A549 (cell line): ENCODE results near the gene CACNA1C.

ENCODE experiments used
- ATOH8 ChIP-seq: fragments of 250-450 bp; sonication (Bioruptor Pico); IDR thresholded peaks from 2 replicates; pipeline ENCODE4 v1.5.0; 2020; ENCODE audit warnings: low read depth, mild to moderate bottlenecking, moderate library complexity
- BHLHE40 ChIP-seq: IDR thresholded peaks from 2 replicates; pipeline ENCODE4 v1.6.1; 2012; ENCODE audit warnings: low read depth, low read length, inconsistent platforms
- CBX8 ChIP-seq: fragments of 200-600 bp; sonication (generic); IDR thresholded peaks from 2 replicates; pipeline ENCODE4 v1.6.1; 2016
- CHD2 ChIP-seq: fragments of 150-350 bp; IDR thresholded peaks from 2 replicates; pipeline ENCODE4 v1.6.1; 2014; ENCODE audit warnings: low read length; ENCODE audit not compliant: partially characterized antibody
- CTCF ChIP-seq: fragments of >200 bp; sonication (Bioruptor Twin); formaldehyde crosslinking; IDR thresholded peaks from 3 replicates; pipeline ENCODE4 v1.5.1; 2016
- E2F6 ChIP-seq: IDR thresholded peaks from 2 replicates; pipeline ENCODE4 v1.6.1; 2012; ENCODE audit warnings: low read depth, borderline replicate concordance
- ELK1 ChIP-seq: fragments of 150-350 bp; IDR thresholded peaks from 2 replicates; pipeline ENCODE4 v1.6.1; 2014; ENCODE audit warnings: low read depth, mild to moderate bottlenecking, low read length
- JUN ChIP-seq, 2 experiments: fragments of >200 bp; sonication (Bioruptor Twin); formaldehyde crosslinking; IDR thresholded peaks; 2 replicates in 1 of 2; 3 replicates in 1 of 2; pipeline ENCODE4 v1.6.1; 2016 to 2017
- KDM1A ChIP-seq: fragments of 200-600 bp; sonication (generic); IDR thresholded peaks from 2 replicates; pipeline ENCODE4 v1.6.1; 2016; ENCODE audit warnings: low read depth, mild to moderate bottlenecking
- MYC ChIP-seq: IDR thresholded peaks from 2 replicates; pipeline ENCODE4 v1.6.1; 2012; ENCODE audit warnings: mild to moderate bottlenecking, inconsistent platforms, low read length, improper control_type of control experiment, borderline replicate concordance
- PBX3 ChIP-seq: IDR thresholded peaks from 2 replicates; pipeline ENCODE4 v1.6.1; 2012
- POLR2A ChIP-seq: IDR thresholded peaks from 2 replicates; pipeline ENCODE4 v1.6.1; 2012; ENCODE audit warnings: mild to moderate bottlenecking, low read length
- RAD21 ChIP-seq, 2 experiments: fragments of >200 bp in 1 of 2; sonication (Bioruptor Twin) in 1 of 2; formaldehyde crosslinking in 1 of 2; IDR thresholded peaks in 1 of 2; conservative IDR thresholded peaks in 1 of 2; 2 replicates in 1 of 2; 3 replicates in 1 of 2; pipeline ENCODE4 v1.6.1; 2012 to 2018; ENCODE audit warnings: inconsistent platforms in 1 of 2
- ZFP36 ChIP-seq: fragments of 450-650 bp; IDR thresholded peaks from 2 replicates; pipeline ENCODE4 v1.6.1; 2014; ENCODE audit warnings: borderline replicate concordance; ENCODE audit not compliant: partially characterized antibody

GRCh38 chr12:2662524-2662923, 609.7 kb downstream of the CACNA1C start:
- TF ChIP-seq CTCF (no peak), ATOH8 (CRISPR knock-in tag) (no peak), CHD2 (no peak), ELK1 (no peak), KDM1A (no peak), PBX3 (no peak), RAD21 (conservative IDR thresholded peaks at IDR 0.05 in 1 of 2, IDR thresholded peaks at IDR 0.05 in 1 of 2) (no peak), MYC (no peak), CBX8 (no peak), E2F6 (no peak), ZFP36 (no peak), POLR2A (no peak), JUN (IDR thresholded peaks at IDR 0.05) (no peak), BHLHE40 (no peak)
